ENCODE results near the gene SH2D6.
"Not testable (repeated sequence)": the region's sequence is repeated elsewhere in the genome, so short reads cannot be mapped to it uniquely, and the experiment has no call there.

The SH2D6 gene

GRCh38 chr2:85438201-85439024, 19.9 kb downstream of the SH2D6 start:
- FAIRE-seq: no peak
- DNase-seq (ENCODE audit: insufficient read length, low spot score): no peak

DNA sequence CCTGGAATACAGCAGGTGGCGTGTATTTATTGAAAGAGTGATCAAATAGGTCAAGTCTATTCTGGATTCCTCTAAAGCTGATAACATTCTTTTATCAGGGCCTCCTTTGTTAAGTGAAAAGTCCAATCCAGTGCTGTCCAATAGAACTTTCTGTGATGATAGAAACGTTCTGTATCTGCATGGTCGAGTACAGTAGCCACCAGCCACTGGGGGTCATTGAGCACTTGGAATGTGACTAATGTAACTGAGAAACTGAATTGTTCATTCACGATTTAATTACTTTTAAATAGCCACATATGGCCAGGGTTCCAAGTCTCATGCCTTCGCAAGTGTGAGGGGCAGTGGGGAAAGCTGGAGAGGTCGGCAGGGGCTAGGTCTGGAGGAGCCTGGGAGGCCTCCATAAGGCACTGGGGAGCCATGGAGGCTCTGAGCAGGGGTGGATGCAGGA, 20.5 kb downstream of the SH2D6 start:
- DNase-seq (ENCODE audit: insufficient read length, low spot score) (no peak), FAIRE-seq (no peak)

GRCh38 chr2:85439569-85439968, 21.1 kb downstream of the SH2D6 start:
- DNase-seq (ENCODE audit: insufficient read length, low spot score); FAIRE-seq: not testable (repeated sequence)

DNA sequence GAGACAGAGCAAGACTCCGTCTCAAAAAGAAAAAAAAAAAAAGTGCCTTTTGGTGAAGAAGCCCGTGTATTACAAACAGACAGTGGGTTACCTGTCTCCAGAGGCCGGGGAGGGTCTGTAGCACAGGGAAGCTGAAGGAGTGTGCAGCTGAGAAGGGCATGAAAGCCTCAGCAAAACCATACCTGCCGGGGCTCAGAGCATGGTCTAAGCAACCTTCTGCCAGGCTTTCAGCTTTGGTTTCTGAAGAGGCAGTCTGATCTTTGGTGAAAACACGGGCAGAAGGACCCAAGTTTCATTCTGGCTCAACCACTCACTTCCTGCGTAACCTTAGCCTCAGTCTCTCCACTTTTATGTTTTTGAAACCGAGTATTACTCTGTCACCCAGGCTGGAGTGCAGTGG, 21.5 kb downstream of the SH2D6 start:
- no peak for DNase-seq (ENCODE audit: insufficient read length, low spot score)

DNA sequence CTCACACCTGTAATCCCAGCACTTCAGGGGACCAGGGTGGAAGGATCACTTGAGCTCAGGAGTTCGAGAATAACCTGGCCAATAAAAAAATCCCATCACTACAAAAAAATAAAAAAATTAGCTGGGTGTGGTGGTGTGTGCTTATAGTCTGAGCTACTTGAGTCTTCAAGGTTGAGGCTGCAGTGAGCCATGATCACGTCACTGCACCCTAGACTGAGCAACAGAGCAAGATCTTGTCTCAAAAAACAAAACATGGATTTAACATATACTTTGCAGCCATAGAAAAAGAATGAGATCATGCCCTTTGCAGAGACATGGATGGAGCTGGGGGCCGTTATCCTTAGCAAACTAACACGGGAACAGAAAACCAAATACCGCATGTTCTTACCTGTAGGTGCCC, 22.2 kb downstream of the SH2D6 start:
- no peak for DNase-seq (ENCODE audit: insufficient read length, low spot score)
- no peak for FAIRE-seq

More for the DNA sequence above, 21.5 kb downstream of the SH2D6 start:
- FAIRE-seq: no peak

- FAIRE-seq: no peak
- no peak for DNase-seq (ENCODE audit: insufficient read length, low spot score)
These were observed 23.4 kb downstream of the SH2D6 start for GRCh38 chr2:85441864-85442263.

- DNase-seq (ENCODE audit: insufficient read length, low spot score) (no peak), FAIRE-seq (no peak)
These were observed 26.2 kb downstream of the SH2D6 start for GRCh38 chr2:85444629-85445172.

- no peak for DNase-seq (ENCODE audit: insufficient read length, low spot score)
- FAIRE-seq: no peak
These were observed 27.1 kb downstream of the SH2D6 start for GRCh38 chr2:85445316-85446295.

- FAIRE-seq: no peak
These were observed 28.0 kb downstream of the SH2D6 start for GRCh38 chr2:85446296-85447221.

DNA sequence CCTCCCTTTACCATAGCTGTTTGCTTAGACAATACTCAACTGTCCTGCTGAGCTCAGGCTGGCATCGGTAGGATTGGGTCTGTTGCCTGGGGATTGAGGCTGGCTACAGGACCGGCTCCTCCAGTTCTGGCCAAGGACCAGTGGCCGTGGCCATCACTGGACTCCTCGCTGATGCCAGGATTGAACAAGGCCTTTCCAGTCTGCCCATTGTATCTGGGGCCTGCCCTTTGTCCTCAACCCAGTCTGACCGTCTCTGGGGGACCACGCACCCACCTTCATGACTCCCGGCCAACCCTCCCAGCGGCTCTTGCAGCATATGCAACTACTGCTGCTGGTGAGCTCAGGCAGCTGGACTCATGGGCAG, 28.7 kb downstream of the SH2D6 start:
- DNase-seq (ENCODE audit: insufficient read length, low spot score): no peak

More at GRCh38 chr2:85446296-85447221, 28.0 kb downstream of the SH2D6 start:
- DNase-seq (ENCODE audit: insufficient read length, low spot score): no peak

DNA sequence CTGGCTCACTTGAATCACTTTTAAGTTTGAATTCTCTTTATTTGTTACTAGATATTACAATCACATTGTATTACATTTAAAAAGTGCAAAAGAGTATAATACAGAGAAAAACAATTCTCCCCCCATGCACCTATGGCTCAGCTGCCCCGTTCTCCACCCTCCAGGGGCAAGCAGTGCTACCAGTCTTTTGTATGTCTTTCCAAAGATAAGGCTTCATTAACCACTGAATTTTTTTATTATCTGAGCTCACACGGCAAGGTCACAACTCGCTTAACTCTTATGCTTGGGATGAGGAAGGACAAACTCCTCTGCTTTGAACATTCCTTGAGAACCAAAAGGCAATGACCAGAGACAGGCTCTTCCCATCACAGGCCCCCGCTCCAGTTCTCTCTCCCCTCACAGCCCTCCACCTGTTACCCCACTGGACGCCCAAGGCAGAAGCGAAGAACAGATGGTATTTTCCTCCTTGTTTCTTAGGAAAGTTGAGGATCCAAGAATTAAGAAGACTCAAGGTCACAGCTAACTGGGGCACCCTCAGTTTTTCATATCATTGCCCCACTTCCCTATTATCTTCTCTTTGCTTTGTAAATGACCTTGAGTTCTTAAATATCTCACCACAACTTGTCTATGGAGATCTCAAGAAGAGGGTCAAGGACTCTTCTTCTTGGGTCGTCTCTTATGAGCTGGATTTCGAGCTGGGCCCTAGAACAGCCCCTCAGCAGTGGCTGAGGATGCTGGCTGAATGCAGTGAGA, 30.1 kb downstream of the SH2D6 start:
- FAIRE-seq (no peak), DNase-seq (ENCODE audit: insufficient read length, low spot score) (no peak)

More for the DNA sequence above, 28.7 kb downstream of the SH2D6 start:
- FAIRE-seq: no peak

- no peak for DNase-seq (ENCODE audit: insufficient read length, low spot score)
These were observed 30.7 kb downstream of the SH2D6 start for GRCh38 chr2:85449214-85449588.

GRCh38 chr2:85452237-85452636, 33.7 kb downstream of the SH2D6 start:
- DNase-seq (ENCODE audit: insufficient read length, low spot score) (no peak), FAIRE-seq (no peak)

More at GRCh38 chr2:85449214-85449588, 30.7 kb downstream of the SH2D6 start:
- no peak for FAIRE-seq

DNA sequence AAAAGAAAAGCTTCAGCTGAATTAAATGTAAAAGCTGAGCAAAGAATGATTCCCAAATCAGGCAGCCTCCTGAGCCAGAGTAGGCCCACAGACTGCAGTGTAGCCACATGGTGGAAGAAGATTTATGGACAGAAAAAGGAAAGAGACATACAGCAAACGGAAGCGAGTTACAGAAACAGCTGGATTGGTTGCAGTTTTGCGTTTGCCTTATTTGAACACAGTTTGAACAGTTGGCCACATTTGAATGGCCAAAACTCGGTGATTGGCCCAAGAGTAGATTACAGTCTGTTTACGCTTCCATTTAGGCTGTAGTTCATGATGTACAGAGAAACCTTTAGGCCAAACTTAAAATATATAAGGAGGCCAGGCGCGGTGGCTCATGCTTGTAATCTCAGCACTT, 35.1 kb downstream of the SH2D6 start:
- FAIRE-seq: no peak
- no peak for DNase-seq (ENCODE audit: insufficient read length, low spot score)

DNA sequence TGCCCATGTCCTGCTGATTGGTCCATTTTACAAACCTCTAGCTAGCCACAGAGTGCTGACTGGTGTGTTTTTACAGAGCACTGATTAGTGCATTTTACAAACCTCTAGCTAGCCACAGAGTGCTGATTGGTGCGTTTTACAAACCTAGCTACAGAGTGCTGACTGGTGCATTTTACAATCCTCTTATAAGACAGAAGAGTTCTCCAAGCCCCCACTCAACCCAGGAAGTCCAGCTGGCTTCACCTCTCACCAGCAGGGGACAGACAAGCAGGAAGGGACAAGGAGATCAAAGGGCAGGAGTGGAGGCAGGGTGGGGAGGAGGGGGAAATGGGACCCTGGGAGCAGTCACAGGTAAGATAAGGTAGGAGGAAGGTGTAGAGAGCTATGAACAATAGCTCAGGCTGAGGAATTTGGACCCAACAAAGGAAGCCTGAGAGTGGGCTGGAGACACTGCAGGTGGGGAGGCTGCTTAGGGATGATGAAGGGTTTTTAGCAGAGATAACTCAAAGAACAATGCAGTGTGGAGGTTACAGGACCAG, 37.1 kb downstream of the SH2D6 start:
- no peak for FAIRE-seq

GRCh38 chr2:85457043-85457442, 38.5 kb downstream of the SH2D6 start:
- FAIRE-seq: no peak
- no peak for DNase-seq (ENCODE audit: insufficient read length, low spot score)

More for the DNA sequence above, 37.1 kb downstream of the SH2D6 start:
- no peak for DNase-seq (ENCODE audit: insufficient read length, low spot score)

GRCh38 chr2:85457877-85458316, 39.4 kb downstream of the SH2D6 start:
- FAIRE-seq: no peak
- no peak for DNase-seq (ENCODE audit: insufficient read length, low spot score)

DNA sequence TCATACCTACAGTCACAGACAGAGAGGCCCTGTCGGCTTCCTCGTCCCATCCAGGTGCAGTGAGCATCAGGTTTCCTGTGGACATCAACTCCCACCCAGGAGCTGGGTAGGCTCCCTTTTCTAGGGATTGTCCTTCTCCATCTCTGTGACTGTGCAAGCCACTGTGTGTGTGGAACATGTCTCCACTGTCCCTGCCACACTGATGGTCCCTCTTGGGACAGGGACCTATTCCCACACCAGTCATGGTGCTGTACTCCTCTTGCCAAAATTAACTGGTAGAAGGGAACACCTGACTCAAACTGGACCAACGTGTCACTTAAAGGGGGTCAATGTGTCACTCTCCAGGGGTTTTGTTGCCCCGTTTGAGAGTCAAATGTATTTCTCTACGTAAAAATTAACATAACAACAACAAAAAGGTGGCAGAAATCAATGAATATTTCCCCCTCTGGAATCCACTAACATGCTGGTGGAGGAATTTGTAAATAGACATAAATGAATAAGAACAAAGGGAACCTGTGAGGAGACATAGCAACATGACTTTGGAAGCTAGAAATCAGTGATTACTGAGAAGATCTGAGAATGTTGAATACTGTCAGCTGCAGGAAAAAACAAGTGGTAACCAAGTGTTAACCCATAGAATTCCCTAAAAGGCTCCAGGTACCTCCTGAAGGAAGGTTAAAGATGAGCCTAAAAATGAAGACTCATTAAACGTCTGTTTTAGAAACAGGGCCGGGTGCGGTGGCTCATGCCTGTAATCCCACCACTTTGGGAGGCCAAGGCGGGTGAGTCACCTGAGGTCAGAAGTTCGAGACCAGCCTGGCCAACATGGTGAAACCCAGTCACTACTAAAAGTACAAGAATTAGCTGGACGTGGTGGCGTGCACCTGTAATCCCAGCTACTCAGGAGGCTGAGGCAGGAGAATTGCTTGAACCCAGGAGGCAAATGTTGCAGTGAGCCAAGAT, 40.4 kb downstream of the SH2D6 start:
- no peak for DNase-seq (ENCODE audit: insufficient read length, low spot score)
- no peak for FAIRE-seq
